ENCODE measurements around the gene RNF169. TPM values are rescaled to one million over a fixed set of nuclear protein-coding genes. Genes with fewer than 3 reads are reported as not detected.

Gene RNF169
- total RNA-seq, 1 donor from 2014 or later: 11.7 TPM

GRCh38 chr11:74769055-74769707 is 20.5 kb downstream of the RNF169 start:
- DNase-seq (ENCODE audit: low read depth in 2 of 2): no peak

DNA sequence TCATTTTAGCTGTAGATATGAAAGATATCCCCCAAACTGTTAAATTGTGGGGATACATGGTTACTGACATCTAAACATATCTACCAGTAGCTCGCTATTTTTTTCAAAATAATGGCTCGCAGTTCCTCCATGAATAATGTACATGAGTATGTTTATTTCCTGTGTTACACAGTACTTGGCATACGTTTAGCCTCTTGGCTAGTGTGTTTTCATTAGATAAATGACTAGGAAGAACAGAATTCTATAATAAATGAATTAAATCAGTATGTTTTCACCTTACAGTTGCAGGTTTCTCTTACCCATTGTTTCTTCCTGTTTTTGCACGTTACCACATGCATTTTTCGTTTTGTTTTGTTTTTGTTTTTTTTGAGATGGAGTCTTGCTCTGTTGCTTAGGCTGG is 21.8 kb downstream of the RNF169 start:
- DNase-seq (ENCODE audit: low read depth in 2 of 2): peak; percentile 65 to 74

GRCh38 chr11:74771139-74771538 is 22.5 kb downstream of the RNF169 start:
- DNase-seq (ENCODE audit: low read depth in 2 of 2): peak in 1 of 2 donors; percentile 12

GRCh38 chr11:74773476-74773875 is 24.8 kb downstream of the RNF169 start:
- peak in 1 of 2 donors; percentile 10 for DNase-seq (ENCODE audit: low read depth in 2 of 2)

DNA sequence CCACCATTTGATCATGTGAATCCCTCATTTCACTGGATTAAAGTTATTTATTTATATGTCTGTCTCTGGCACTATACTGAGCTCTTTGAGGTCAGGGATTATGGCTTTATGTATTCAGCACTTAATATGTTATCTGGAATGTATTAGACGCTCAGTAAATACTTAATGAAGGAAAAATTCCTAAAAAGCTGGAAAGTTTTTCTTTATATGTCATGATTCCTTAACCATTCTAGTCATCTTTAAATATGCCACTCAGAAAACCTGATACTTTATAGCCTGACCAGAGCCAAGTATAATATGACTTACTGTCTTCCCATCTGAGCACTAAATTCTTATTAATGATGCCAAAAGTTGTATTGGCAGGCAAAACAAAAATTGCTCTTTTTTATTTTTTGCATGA is 27.1 kb downstream of the RNF169 start:
- no peak for DNase-seq (ENCODE audit: low read depth in 2 of 2)

DNA sequence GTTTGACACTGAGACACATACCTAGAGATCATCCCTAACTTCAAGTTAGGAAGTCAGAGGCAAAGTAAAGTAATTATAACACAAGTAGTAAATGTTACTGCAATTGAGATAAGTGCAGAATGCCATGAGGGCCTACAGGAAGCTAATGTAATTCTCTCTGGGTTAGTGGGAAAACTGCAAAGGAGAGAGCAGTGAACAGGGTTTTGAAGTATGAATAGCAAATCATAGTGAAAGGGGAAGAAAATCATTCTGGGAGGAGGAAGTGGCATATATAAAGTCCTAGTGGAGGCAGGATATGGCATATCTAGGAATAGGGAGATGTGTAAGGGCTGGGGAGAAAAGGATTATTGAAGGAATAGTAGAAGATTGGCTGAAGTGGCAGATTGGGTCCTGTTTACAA is 27.9 kb downstream of the RNF169 start:
- no peak for DNase-seq (ENCODE audit: low read depth in 2 of 2)

- no peak for DNase-seq (ENCODE audit: low read depth in 2 of 2)
Measured at GRCh38 chr11:74777038-74777437, 28.4 kb downstream of the RNF169 start.

DNA sequence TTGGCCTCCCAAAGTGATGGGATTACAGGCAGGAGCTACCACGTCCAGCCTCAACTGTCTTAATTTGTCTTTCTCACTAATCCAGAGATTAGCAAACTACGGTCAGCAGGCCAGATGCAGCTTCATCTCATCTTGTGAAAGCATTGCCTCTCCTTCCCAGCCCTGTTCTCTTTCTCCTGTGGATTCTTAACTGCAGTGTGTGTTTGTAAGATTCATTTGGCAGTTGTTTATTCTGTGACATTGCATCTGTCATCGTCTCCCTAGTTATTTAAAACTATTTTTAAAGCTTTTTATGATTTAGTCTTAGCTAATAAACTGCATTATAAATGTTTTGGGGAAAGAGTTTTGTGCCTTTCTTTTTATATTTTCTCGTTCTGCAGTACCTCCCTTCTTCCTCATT is 29.2 kb downstream of the RNF169 start:
- no peak for DNase-seq (ENCODE audit: low read depth in 2 of 2)

GRCh38 chr11:74778581-74778980 is 29.9 kb downstream of the RNF169 start:
- DNase-seq (ENCODE audit: low read depth in 2 of 2): no peak

GRCh38 chr11:74780248-74781005 is 31.8 kb downstream of the RNF169 start:
- no peak for DNase-seq (ENCODE audit: low read depth in 2 of 2)

DNA sequence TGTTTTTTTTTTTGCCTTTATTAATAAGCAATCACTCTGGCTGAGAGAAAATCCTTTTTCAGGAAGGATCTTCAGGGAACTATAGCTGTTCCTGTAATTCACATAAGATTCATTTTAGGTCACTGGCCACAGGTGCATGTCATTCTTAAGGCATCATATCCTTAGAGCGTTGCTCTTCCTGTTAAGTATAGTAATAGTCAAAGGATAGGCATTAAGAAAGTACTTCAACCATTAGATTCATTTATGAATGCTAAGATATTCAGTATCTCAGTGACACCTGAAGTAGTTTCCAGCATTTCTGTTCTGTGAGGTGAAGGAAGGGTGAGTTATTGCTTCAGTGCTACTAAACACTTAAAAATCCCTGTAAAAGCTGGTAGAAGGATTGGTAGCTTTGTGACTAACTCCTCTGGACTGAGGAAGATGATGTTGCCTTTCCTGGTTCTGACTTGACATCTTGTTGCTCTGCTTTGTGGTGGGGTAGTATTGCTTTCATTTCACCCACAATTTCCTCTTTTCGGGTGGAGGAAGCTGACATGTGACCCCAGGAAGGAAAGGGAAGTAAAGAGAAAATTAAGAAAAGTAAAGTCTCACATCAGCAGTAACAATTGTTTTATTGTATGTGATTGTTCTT is 34.7 kb downstream of the RNF169 start:
- peak; percentile 7 to 91 for DNase-seq (ENCODE audit: low read depth in 2 of 2)

- no peak for DNase-seq (ENCODE audit: low read depth in 2 of 2)
Measured at GRCh38 chr11:74784234-74784633, 35.6 kb downstream of the RNF169 start.

DNA sequence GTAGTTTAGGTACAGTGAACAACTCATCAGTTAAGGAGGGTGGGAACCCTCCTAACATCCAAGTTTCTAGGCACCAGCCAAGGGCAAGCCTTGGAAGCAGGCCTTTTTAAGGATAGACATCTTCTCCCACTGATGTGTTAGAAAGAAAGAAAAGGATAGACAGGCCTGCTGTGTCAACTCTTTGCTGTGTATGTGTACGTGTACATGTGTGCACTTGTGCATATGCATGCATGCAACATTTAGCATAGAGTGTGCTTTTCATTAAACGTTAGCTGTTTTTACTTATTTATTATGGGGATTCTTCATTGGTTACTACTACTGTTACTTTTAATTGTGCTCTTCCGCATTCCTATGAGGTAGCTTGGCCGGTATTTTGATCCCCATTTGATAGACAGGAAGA is 36.1 kb downstream of the RNF169 start:
- DNase-seq (ENCODE audit: low read depth in 2 of 2): no peak

GRCh38 chr11:74786574-74786973 is 37.9 kb downstream of the RNF169 start:
- no peak for DNase-seq (ENCODE audit: low read depth in 2 of 2)

GRCh38 chr11:74791333-74792100 is 42.9 kb downstream of the RNF169 start:
- no peak for DNase-seq (ENCODE audit: low read depth in 2 of 2)

- no peak for DNase-seq (ENCODE audit: low read depth in 2 of 2)
Measured at GRCh38 chr11:74806267-74806666, 57.6 kb downstream of the RNF169 start.

GRCh38 chr11:74809801-74810200 is 61.2 kb downstream of the RNF169 start:
- DNase-seq (ENCODE audit: low read depth in 2 of 2): no peak

DNA sequence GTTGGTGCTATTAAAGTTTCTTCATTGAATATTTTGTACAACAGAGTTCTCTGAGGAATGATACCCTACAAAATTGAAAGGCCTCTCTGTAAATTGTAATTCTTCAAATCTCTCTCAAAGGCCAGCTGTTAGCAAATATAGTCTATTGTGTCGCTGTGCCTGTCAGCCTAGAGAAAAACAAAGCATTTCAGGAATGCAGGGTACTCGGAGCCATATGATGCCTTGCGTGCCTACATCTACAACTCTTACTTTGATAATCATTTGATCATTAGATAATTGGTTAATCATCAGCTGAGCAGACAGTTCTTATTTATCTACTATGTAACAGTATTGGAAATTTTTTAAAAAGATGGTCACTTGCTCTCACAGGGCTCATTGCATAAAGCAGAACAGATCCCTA is 67.3 kb downstream of the RNF169 start:
- peak; percentile 20 to 49 for DNase-seq (ENCODE audit: low read depth in 2 of 2)

- DNase-seq (ENCODE audit: low read depth in 2 of 2): no peak
Measured at GRCh38 chr11:74816664-74817063, 68.0 kb downstream of the RNF169 start.

- DNase-seq (ENCODE audit: low read depth in 2 of 2): peak in 1 of 2 donors; percentile 55
Measured at GRCh38 chr11:74818283-74818946, 69.8 kb downstream of the RNF169 start.

GRCh38 chr11:74819400-74819799 is 70.8 kb downstream of the RNF169 start:
- DNase-seq (ENCODE audit: low read depth in 2 of 2): peak in 1 of 2 donors; percentile 17
